T-helper 2 cell treated with Interferon-gamma antibody and Interleukin-4, amounts not matched to agents 5 μg/mL and 100 μg/mL, for 36 hours (primary cell): ENCODE measurements around the gene ABCC10.
"Not testable (repeated sequence)": the region's sequence is repeated elsewhere in the genome, so short reads cannot be mapped to it uniquely, and the experiment has no call there.

Experiments
- DNase-seq: peaks from one replicate; pipeline ENCODE4 v3.0.0; 2021; ENCODE audit warnings: low spot score
- H3K27ac Mint-ChIP-seq: one replicate; pipeline ENCODE4 v1.8.0; 2021; ENCODE audit warnings: mild to moderate bottlenecking, mixed read lengths
- H3K27me3 Mint-ChIP-seq: one replicate; pipeline ENCODE4 v1.8.0; 2021; ENCODE audit warnings: low read depth, mixed read lengths
- H3K36me3 Mint-ChIP-seq: one replicate; pipeline ENCODE4 v1.8.0; 2021; ENCODE audit warnings: low read depth, mixed read lengths
- H3K4me1 Mint-ChIP-seq: one replicate; pipeline ENCODE4 v1.8.0; 2021; ENCODE audit warnings: low read depth, mixed read lengths
- H3K4me3 Mint-ChIP-seq: one replicate; pipeline ENCODE4 v1.8.0; 2022; ENCODE audit warnings: mild to moderate bottlenecking, moderate library complexity, mixed read lengths
- H3K9me3 Mint-ChIP-seq: one replicate; pipeline ENCODE4 v1.8.0; 2021; ENCODE audit warnings: mixed read lengths

The ABCC10 gene

DNA sequence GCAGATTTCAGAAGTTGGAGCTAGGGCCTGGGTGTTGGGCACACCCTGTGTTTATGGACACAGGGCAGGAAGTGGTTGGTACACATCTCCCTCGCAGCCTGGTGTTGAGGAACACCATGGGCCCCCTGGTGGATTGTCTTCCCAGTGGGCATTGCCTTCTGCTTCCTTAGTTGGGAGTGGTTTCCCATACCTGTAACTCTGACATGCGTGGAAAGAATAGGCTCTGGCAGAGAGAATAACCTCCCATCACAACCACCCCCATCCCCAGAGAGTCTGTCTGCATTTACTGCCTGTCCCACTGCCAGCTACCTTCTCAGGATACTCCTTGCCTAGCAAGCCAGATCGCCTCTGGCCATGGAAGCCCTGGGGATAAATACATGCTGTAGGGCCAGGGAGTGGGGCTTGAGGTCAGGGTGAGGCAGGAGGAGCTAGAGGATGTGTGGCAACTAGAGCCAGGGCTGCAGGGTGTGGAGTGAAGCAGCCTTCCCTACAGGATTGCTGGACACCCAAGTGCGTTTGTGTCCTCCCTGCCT, 68.1 kb downstream of the ABCC10 start:
- H3K27me3 Mint-ChIP-seq: no peaks in the 10 kb centered on the region
- no peak for DNase-seq
- H3K36me3 Mint-ChIP-seq: peaks cover 5% of the 10 kb centered on the region
- no peak overlapping the region for H3K4me3 Mint-ChIP-seq
- no peaks in the 10 kb centered on the region for H3K9me3 Mint-ChIP-seq
- H3K27ac Mint-ChIP-seq: peak overlapping the region; percentile 66
- H3K4me1 Mint-ChIP-seq: peaks cover 6% of the 10 kb centered on the region

DNA sequence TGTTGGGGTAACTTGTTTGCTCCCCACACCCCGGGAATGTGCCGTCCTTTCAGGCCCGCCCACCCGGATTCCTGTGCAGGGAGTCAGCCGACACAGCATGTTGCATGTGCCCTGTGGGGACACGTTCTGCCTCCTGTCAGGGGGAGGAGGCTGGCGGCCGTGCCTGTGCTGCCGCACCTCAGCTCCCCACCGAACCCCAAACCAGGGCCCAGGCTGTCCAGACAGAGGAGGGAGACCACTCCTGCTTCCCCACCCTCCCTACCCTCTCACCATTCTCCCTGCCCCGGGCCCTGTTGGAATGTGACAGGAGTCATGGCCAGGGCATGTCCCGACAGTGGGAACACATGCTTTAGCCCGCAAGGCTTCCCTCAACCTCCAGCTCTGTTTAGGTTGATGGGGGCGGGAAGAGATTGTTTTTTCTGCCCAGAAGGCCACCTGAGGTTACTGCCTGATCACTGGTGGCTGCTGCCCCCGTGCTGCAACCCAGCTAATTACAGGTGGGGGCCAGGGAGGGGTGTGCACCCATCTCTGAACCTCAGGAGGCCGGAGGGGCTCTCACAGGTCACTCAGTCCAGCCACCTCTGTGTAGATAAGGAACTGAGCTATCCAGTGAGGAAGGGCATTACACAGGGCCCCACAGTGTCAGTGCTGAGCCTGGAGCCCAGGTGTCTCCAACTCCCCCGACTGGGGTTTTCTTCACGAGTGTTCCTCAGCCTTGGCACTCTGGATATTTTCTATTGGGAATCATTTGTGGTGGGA, 69.2 kb downstream of the ABCC10 start:
- Mint-ChIP-seq H3K27ac (no peak overlapping the region), H3K4me3 (no peak overlapping the region), H3K36me3 (peaks cover 8% of the 10 kb centered on the region), H3K4me1 (peaks cover 6% of the 10 kb centered on the region), H3K9me3 (no peaks in the 10 kb centered on the region), H3K27me3 (no peaks in the 10 kb centered on the region)
- no peak for DNase-seq

DNA sequence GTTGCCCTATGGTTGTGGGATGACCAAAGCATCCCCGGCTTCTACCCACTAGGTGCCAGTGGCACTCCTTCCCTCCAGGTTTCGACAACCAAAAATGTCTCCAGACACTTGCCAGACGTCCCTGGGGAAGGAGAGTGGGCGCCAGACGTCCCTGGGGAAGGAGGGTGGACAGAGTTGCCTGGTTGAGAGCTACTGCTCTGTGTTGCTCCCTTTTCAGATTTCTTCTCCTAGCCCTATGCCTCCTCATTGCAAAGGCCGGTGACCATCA, 69.7 kb downstream of the ABCC10 start:
- Mint-ChIP-seq H3K9me3 (no peaks in the 10 kb centered on the region), H3K4me3 (no peak overlapping the region), H3K36me3 (peaks cover 8% of the 10 kb centered on the region), H3K4me1 (peaks cover 6% of the 10 kb centered on the region), H3K27me3 (no peaks in the 10 kb centered on the region), H3K27ac (no peak overlapping the region)
- DNase-seq: no peak

DNA sequence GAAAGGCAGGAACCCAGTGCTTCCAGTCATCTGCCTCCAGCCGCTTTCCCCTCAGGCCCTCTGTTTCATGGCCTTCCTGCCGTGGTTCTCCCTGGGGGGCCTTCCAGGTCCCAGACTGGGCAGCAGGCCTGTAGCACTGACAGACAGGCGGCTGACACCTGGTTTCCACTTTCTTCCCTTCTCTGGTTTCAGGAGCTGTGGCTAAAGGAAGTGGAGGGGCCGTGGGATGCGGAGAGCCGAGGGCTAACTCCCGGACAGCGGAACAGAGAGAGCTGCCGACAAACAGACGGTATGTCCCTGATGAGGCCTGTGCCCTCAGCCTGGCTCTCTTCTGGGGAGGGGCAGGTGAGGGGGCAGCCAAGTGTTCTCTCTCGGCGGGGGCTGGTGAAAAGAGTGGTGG, 70.3 kb downstream of the ABCC10 start:
- no peak overlapping the region for H3K27ac Mint-ChIP-seq
- H3K4me3 Mint-ChIP-seq: no peak overlapping the region
- no peak for DNase-seq
- H3K27me3 Mint-ChIP-seq: no peaks in the 10 kb centered on the region
- no peaks in the 10 kb centered on the region for H3K9me3 Mint-ChIP-seq
- peaks cover 6% of the 10 kb centered on the region for H3K4me1 Mint-ChIP-seq
- peaks cover 8% of the 10 kb centered on the region for H3K36me3 Mint-ChIP-seq

DNA sequence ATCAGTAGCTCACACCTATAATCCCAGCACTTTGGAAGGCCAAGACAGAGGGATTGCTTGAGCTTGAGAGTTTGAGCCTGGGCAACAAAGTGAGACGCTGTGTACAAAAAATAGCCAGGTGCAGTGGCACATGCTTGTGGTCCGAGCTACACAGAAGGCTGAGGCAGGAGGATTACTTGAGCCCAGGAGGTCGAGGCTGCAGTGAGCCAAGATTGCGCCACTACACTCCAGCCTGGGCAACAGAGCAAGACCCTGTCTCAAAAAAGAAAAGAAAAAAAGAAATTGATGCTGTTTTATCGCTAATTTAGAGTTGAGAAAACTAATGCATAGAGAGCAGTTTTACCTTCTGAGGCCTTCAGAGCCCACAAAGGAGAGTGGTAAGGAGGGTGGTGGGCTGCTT, 71.0 kb downstream of the ABCC10 start:
- not testable (repeated sequence) for H3K4me3 Mint-ChIP-seq, H3K4me1 Mint-ChIP-seq, H3K27ac Mint-ChIP-seq, DNase-seq, H3K36me3 Mint-ChIP-seq, H3K27me3 Mint-ChIP-seq, H3K9me3 Mint-ChIP-seq

DNA sequence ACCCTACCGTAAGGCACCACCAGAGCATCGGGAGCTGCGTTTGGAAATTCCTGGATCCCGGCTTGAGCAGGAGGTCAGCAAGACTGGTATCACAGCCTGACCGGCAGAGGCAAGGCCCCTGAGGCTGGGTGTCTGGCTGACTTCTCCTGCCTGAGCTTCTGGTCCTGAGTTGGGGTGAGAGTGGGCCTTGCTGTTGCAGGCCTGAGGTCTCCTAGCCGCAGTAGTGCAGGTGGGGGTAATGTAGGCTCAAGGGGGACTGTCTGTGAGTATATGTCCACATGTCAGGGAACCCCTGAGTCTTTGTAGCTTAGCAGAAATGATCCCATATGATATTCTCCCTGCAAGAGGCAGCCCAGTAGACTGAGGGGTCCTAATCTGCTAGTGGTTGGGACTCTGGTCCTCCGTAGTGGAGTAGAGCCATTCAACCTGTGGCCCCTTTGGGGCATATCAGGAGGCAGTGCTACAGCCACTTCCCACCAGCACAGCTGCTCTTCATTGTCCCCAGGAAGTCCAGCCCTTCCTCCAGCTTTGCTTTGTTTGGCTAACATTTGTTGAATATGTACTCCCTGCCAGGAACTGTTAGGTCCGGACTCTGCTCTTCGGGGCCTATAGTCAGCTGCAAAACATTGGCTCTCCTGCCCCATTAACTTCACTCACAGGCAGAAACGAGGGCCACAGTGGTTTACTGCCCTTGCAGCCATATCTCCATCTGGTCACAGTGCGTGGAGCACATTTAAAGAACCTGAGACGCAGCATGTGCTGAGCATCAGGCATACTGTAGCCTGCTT, 71.9 kb downstream of the ABCC10 start:
- Mint-ChIP-seq H3K4me3 (no peak overlapping the region), H3K4me1 (peaks cover 6% of the 10 kb centered on the region), H3K27me3 (no peaks in the 10 kb centered on the region), H3K36me3 (peaks cover 12% of the 10 kb centered on the region), H3K9me3 (no peaks in the 10 kb centered on the region), H3K27ac (no peak overlapping the region)
- DNase-seq: no peak
